GM21381 (cell line): ENCODE measurements around the gene OSMR.

Experiments
- ATAC-seq: cut with Tn5 transposase; IDR thresholded peaks from one replicate; pipeline ENCODE4 v1.9.1; 2021; ENCODE audit warnings: mild to moderate bottlenecking, moderate library complexity; ENCODE audit not compliant: unreplicated experiment

Gene OSMR

GRCh38 chr5:38871058-38871605, 25.3 kb downstream of the OSMR start:
- ATAC-seq = no peak

- no peak for ATAC-seq
Observed at GRCh38 chr5:38871790-38872551, 26.2 kb downstream of the OSMR start.

- ATAC-seq = no peak
Observed at GRCh38 chr5:38872826-38873225, 27.0 kb downstream of the OSMR start.

- ATAC-seq = no peak
Observed at GRCh38 chr5:38874948-38875456, 29.2 kb downstream of the OSMR start.

- ATAC-seq = no peak
Observed at GRCh38 chr5:38878391-38879077, 32.7 kb downstream of the OSMR start.

GRCh38 chr5:38879078-38879460, 33.3 kb downstream of the OSMR start:
- ATAC-seq = no peak

- no peak for ATAC-seq
Observed at GRCh38 chr5:38883842-38884241, 38.0 kb downstream of the OSMR start.

GRCh38 chr5:38885208-38885607, 39.4 kb downstream of the OSMR start:
- no peak for ATAC-seq

- no peak for ATAC-seq
Observed at GRCh38 chr5:38888041-38888440, 42.2 kb downstream of the OSMR start.

- ATAC-seq = no peak
Observed at GRCh38 chr5:38889424-38889823, 43.6 kb downstream of the OSMR start.

GRCh38 chr5:38891563-38891962, 45.8 kb downstream of the OSMR start:
- ATAC-seq = no peak

- ATAC-seq = no peak
Observed at GRCh38 chr5:38892363-38892762, 46.6 kb downstream of the OSMR start.

- ATAC-seq = no peak
Observed at GRCh38 chr5:38896760-38897159, 50.9 kb downstream of the OSMR start.

GRCh38 chr5:38899936-38900335, 54.1 kb downstream of the OSMR start:
- no peak for ATAC-seq

- ATAC-seq = no peak
Observed at GRCh38 chr5:38905516-38905915, 59.7 kb downstream of the OSMR start.

GRCh38 chr5:38906503-38906902, 60.7 kb downstream of the OSMR start:
- no peak for ATAC-seq

- no peak for ATAC-seq
Observed at GRCh38 chr5:38911933-38912332, 66.1 kb downstream of the OSMR start.

- no peak for ATAC-seq
Observed at GRCh38 chr5:38913714-38914113, 67.9 kb downstream of the OSMR start.

- no peak for ATAC-seq
Observed at GRCh38 chr5:38916802-38917201, 71.0 kb downstream of the OSMR start.

- ATAC-seq = no peak
Observed at GRCh38 chr5:38921174-38921573, 75.4 kb downstream of the OSMR start.

GRCh38 chr5:38922199-38922598, 76.4 kb downstream of the OSMR start:
- no peak for ATAC-seq
